IMR-90 (cell line): ENCODE measurements around the gene PLGLB2. TPM values are rescaled to one million over a fixed set of nuclear protein-coding genes. Genes with fewer than 3 reads are reported as not detected.
"Not testable (repeated sequence)": the region's sequence is repeated elsewhere in the genome, so short reads cannot be mapped to it uniquely, and the experiment has no call there.

Experiments used
- ATAC-seq: fragments of 200-7000 bp; cut with Tn5 transposase; 2 replicates; pipeline ENCODE4 v1.9.1; 2020; ENCODE audit warnings: low read depth, mild to moderate bottlenecking, moderate library complexity
- BruUV-seq: library from RNA; stranded (reverse); fragments of 400-500 nt; replicated peaks from 2 replicates; lab custom pipeline; 2021; lab: Mats Ljungman, UMichigan
- CTCF ChIA-PET: fragments of 300-600 bp; formaldehyde crosslinking; extraction: SDS; loops from one replicate; lab custom pipeline; 2021; ENCODE audit warnings: antibody characterized with exemption; lab: Yijun Ruan, JAX
- POLR2A ChIA-PET: fragments of 300-600 bp; sonication (Branson Sonifier 250); formaldehyde crosslinking; loops from one replicate; lab custom pipeline; 2022; ENCODE audit warnings: antibody characterized with exemption; ENCODE audit not compliant: unreplicated experiment; lab: Charles Lee
- DNase-seq: peaks from one replicate; pipeline ENCODE4 v3.0.0; 2013
- H2AFZ ChIP-seq: replicated peaks from 2 replicates; pipeline ENCODE3; 2013; ENCODE audit warnings: low read length, mild to moderate bottlenecking; ENCODE audit not compliant: poor library complexity
- H2AK5ac ChIP-seq: 2 replicates; pipeline ENCODE4 v1.6.1; 2013; ENCODE audit warnings: low read depth, low read length, inconsistent platforms
- H2AK9ac ChIP-seq: replicated peaks from 2 replicates; pipeline ENCODE3; 2013; ENCODE audit warnings: mild to moderate bottlenecking, low read depth, low read length, moderate library complexity; ENCODE audit not compliant: poor library complexity
- H2BK120ac ChIP-seq: 2 replicates; pipeline ENCODE4 v1.6.1; 2013; ENCODE audit warnings: low read depth, low read length, inconsistent platforms
- H2BK15ac ChIP-seq: 3 replicates; pipeline ENCODE4 v1.6.1; 2013; ENCODE audit warnings: low read depth, low read length, inconsistent platforms
- H2BK20ac ChIP-seq: 2 replicates; pipeline ENCODE4 v1.6.1; 2013; ENCODE audit warnings: low read depth, mild to moderate bottlenecking, inconsistent platforms, low read length, moderate library complexity
- H2BK5ac ChIP-seq: 2 replicates; pipeline ENCODE4 v1.6.1; 2013; ENCODE audit warnings: mild to moderate bottlenecking, low read depth, low read length, inconsistent platforms; ENCODE audit not compliant: poor library complexity, severe bottlenecking
- H3K14ac ChIP-seq: replicated peaks from 2 replicates; pipeline ENCODE4 v1.6.1; 2013; ENCODE audit warnings: low read depth, low read length, inconsistent platforms
- H3K18ac ChIP-seq: 2 replicates; pipeline ENCODE4 v1.6.1; 2013; ENCODE audit warnings: low read depth, low read length, control low read depth
- H3K23ac ChIP-seq: 2 replicates; pipeline ENCODE4 v1.6.1; 2013; ENCODE audit warnings: low read depth, low read length, inconsistent platforms
- H3K27ac ChIP-seq: 2 replicates; pipeline ENCODE4 v1.5.1; 2013; ENCODE audit warnings: mild to moderate bottlenecking, control low read depth, low read length; ENCODE audit not compliant: insufficient read depth
- H3K27me3 ChIP-seq: 2 replicates; pipeline ENCODE4 v1.6.1; 2013; ENCODE audit warnings: low read length; ENCODE audit not compliant: control insufficient read depth, insufficient read depth
- H3K36me3 ChIP-seq: 2 replicates; pipeline ENCODE4 v1.6.1; 2013; ENCODE audit warnings: low read length, mixed read lengths; ENCODE audit not compliant: control insufficient read depth, insufficient read depth
- H3K4ac ChIP-seq: 2 replicates; pipeline ENCODE4 v1.6.1; 2013; ENCODE audit warnings: low read depth, low read length, inconsistent platforms
- H3K4me1 ChIP-seq: 2 replicates; pipeline ENCODE4 v1.6.1; 2013; ENCODE audit warnings: low read length, mixed read lengths; ENCODE audit not compliant: control insufficient read depth, insufficient read depth
- H3K4me2 ChIP-seq: 2 replicates; pipeline ENCODE4 v1.6.1; 2013; ENCODE audit warnings: low read depth, mild to moderate bottlenecking, control low read depth, low read length, moderate library complexity
- H3K4me3 ChIP-seq: 2 replicates; pipeline ENCODE4 v1.5.1; 2013; ENCODE audit warnings: low read depth, mild to moderate bottlenecking, control low read depth, low read length, moderate library complexity; ENCODE audit not compliant: insufficient read depth
- H3K56ac ChIP-seq: 2 replicates; pipeline ENCODE4 v1.6.1; 2013; ENCODE audit warnings: low read length, inconsistent platforms; ENCODE audit not compliant: insufficient read depth; ENCODE audit errors: extremely low read depth
- H3K79me1 ChIP-seq, 2 experiments: 2 replicates each; pipeline ENCODE4 v1.6.1; 2013; ENCODE audit warnings: low read length in 2 of 2, inconsistent platforms in 1 of 2, low read depth in 1 of 2
- H3K9ac ChIP-seq: 2 replicates; pipeline ENCODE4 v1.6.1; 2013; ENCODE audit warnings: low read depth, low read length, control low read depth
- H3K9me1 ChIP-seq: 2 replicates; pipeline ENCODE4 v1.6.1; 2013; ENCODE audit warnings: low read length, inconsistent platforms; ENCODE audit not compliant: insufficient read depth
- H3K9me3 ChIP-seq: 2 replicates; pipeline ENCODE4 v1.6.1; 2013; ENCODE audit warnings: low read length; ENCODE audit not compliant: control insufficient read depth, insufficient read depth
- H4K20me1 ChIP-seq: 2 replicates; pipeline ENCODE4 v1.6.1; 2013; ENCODE audit warnings: low read length, inconsistent platforms; ENCODE audit not compliant: insufficient read depth
- H4K5ac ChIP-seq: 2 replicates; pipeline ENCODE4 v1.6.1; 2013; ENCODE audit warnings: mild to moderate bottlenecking, low read depth, low read length, control low read depth
- H4K8ac ChIP-seq, 2 experiments: 2 replicates each; pipeline ENCODE4 v1.6.1; 2013; ENCODE audit warnings: low read depth in 2 of 2, low read length in 2 of 2, control low read depth in 1 of 2, inconsistent platforms in 1 of 2
- H4K91ac ChIP-seq: 2 replicates; pipeline ENCODE4 v1.6.1; 2013; ENCODE audit warnings: low read depth, low read length, inconsistent platforms; ENCODE audit not compliant: insufficient read depth
- WGBS, 2 experiments: methylation state at CpG; one replicate each; pipeline versions ENCODE4 v1.1.5 to v1.1.7; 2013; ENCODE audit warnings: missing lambda C conversion rate in 2 of 2; ENCODE audit not compliant: insufficient read length in 1 of 2; ENCODE audit errors: extremely low coverage in 2 of 2; 5-methylcytosine and 5-hydroxymethylcytosine counted together
- dilution Hi-C: fragments of 300-500 bp; cut with HindIII; formaldehyde crosslinking; loops from one replicate; pipeline ENCODE4 v1.14.3; 2018; ENCODE audit warnings: low sequenced_read_pairs; ENCODE audit not compliant: unreplicated experiment
- in situ Hi-C: fragments of 300-500 bp; cut with MboI; formaldehyde crosslinking; loops from 3 replicates; pipeline ENCODE4 v1.14.3; 2019; ENCODE audit warnings: low sequenced_read_pairs, inconsistent platforms, mixed read lengths
- intact Hi-C: fragments of 100-400 bp; cut with micrococcal nuclease; formaldehyde crosslinking; loops from 2 replicates; pipeline ENCODE4 v1.10.0; 2022
- polyA plus RNA-seq, 3 experiments: library from polyadenylated mRNA; depleted of rRNA; stranded (reverse); fragments of >200 nt; gene quantifications; 2 replicates each; pipeline ENCODE4 v1.2.3, GENCODE V29; 2012; ENCODE audit warnings: low replicate concordance in 1 of 3
- total RNA-seq: library from RNA; depleted of rRNA; stranded (reverse); fragments of >200 nt; gene quantifications from 2 replicates; pipeline ENCODE4 v1.2.3, GENCODE V29; 2012; rRNA removed

The PLGLB2 gene
- total and polyA plus RNA-seq, 2 of the 4 experiments (the other 2 are of a cell fraction), result 0.72 to 1.3 TPM

- H3K4ac ChIP-seq, H3K14ac ChIP-seq, H2AFZ ChIP-seq, H3K9ac ChIP-seq, intact Hi-C loops, H4K20me1 ChIP-seq, H2AK9ac ChIP-seq, H4K5ac ChIP-seq, BruUV-seq, H2BK5ac ChIP-seq, H3K23ac ChIP-seq, DNase-seq, H2BK20ac ChIP-seq, POLR2A ChIA-PET, H3K4me3 ChIP-seq, ATAC-seq, H3K4me2 ChIP-seq, H2BK15ac ChIP-seq, in situ Hi-C loops, H2AK5ac ChIP-seq, H3K79me1 ChIP-seq, CTCF ChIA-PET, H3K36me3 ChIP-seq, dilution Hi-C loops, H3K27me3 ChIP-seq, H3K27ac ChIP-seq, H3K9me1 ChIP-seq, H3K9me3 ChIP-seq, H3K56ac ChIP-seq, H4K91ac ChIP-seq, H3K4me1 ChIP-seq, H3K18ac ChIP-seq, H2BK120ac ChIP-seq, H4K8ac ChIP-seq: not testable (repeated sequence)
- no CpG with 5 or more reads among the region's 4 CpGs for WGBS, 2 experiments
Observed at GRCh38 chr2:87754759-87755158, 6.9 kb downstream of the PLGLB2 start.

Other genes with a start within 250 kb of the PLGLB2 start
- gene RGPD2, start 77.7 kb downstream of the PLGLB2 start, total RNA-seq, result 0.90 and 1.1 TPM in 2 replicates
- gene RGPD2, start 77.7 kb downstream of the PLGLB2 start, polyA plus RNA-seq (2012; rRNA removed), result 0.19 TPM in 2 replicates